Measurements from ENCODE around the gene OCA2.

DNA sequence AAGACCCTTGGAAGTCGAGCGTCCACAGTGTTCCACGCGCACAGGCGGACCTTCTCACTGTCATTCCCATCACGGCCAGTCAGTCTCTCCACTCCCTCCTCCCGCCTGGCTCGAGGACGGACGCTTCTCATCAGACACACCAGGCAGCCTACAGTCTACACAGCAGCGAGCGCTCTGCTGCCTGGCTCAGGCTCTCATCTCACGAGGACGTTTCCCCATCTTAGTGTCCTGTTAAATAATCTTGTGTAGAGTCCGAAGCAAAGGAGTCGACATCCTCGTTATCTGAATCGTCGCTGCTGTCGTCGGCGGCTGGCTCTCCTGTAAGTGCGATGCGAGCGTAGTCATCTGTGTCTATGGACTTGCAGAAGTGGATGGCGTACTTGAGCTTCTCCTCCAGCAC, 12.4 kb upstream of the OCA2 start:
- TF ChIP-seq POLR2A (IDR thresholded peaks at IDR 0.05), result no peak
- TF ChIP-seq, protein P1, sequence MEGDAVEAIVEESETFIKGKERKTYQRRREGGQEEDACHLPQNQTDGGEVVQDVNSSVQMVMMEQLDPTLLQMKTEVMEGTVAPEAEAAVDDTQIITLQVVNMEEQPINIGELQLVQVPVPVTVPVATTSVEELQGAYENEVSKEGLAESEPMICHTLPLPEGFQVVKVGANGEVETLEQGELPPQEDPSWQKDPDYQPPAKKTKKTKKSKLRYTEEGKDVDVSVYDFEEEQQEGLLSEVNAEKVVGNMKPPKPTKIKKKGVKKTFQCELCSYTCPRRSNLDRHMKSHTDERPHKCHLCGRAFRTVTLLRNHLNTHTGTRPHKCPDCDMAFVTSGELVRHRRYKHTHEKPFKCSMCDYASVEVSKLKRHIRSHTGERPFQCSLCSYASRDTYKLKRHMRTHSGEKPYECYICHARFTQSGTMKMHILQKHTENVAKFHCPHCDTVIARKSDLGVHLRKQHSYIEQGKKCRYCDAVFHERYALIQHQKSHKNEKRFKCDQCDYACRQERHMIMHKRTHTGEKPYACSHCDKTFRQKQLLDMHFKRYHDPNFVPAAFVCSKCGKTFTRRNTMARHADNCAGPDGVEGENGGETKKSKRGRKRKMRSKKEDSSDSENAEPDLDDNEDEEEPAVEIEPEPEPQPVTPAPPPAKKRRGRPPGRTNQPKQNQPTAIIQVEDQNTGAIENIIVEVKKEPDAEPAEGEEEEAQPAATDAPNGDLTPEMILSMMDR (IDR thresholded peaks at IDR 0.05), result no peak

Measured in heart left ventricle (tissue), 13 donors.